ENCODE measurements around the gene PACC1. TPM values are rescaled to one million over a fixed set of nuclear protein-coding genes. Genes with fewer than 3 reads are reported as not detected.

The PACC1 gene
- total RNA-seq, 1 experiment from 2014 or later = 21.1 TPM

GRCh38 chr1:212451416-212452322 lies 37.0 kb upstream of the PACC1 start:
- H3K36me3 ChIP-seq = no peaks in the 10 kb centered on the region
- no peak overlapping the region for H3K4me3 ChIP-seq
- H3K27ac ChIP-seq = peak overlapping the region; percentile 55
- H3K27me3 ChIP-seq = no peaks in the 10 kb centered on the region
- DNase-seq = peak in 1 of 2 experiments; percentile 75
- H3K9me3 ChIP-seq (replicated peaks) = no peaks in the 10 kb centered on the region
- H3K4me1 ChIP-seq = peaks cover 28% of the 10 kb centered on the region

- H3K36me3 ChIP-seq = no peaks in the 10 kb centered on the region
- peaks cover 23% of the 10 kb centered on the region for H3K4me1 ChIP-seq
- peak overlapping the region; percentile 55 for H3K27ac ChIP-seq
- H3K9me3 ChIP-seq (replicated peaks) = no peaks in the 10 kb centered on the region
- no peak overlapping the region for H3K4me3 ChIP-seq
- DNase-seq = peak; percentile 94 to 98
- no peaks in the 10 kb centered on the region for H3K27me3 ChIP-seq
These were observed 35.7 kb upstream of the PACC1 start for GRCh38 chr1:212450331-212450881.

GRCh38 chr1:212447478-212447877 lies 32.8 kb upstream of the PACC1 start:
- peaks cover 23% of the 10 kb centered on the region for H3K4me1 ChIP-seq
- no peak for DNase-seq
- no peaks in the 10 kb centered on the region; the same call in 1 of the 2 replicates for H3K36me3 ChIP-seq
- H3K27ac ChIP-seq = no peak overlapping the region
- H3K9me3 ChIP-seq (replicated peaks) = no peaks in the 10 kb centered on the region
- no peak overlapping the region for H3K4me3 ChIP-seq
- no peaks in the 10 kb centered on the region for H3K27me3 ChIP-seq

- H3K27ac ChIP-seq = no peak overlapping the region
- H3K9me3 ChIP-seq (replicated peaks) = no peaks in the 10 kb centered on the region
- no peaks in the 10 kb centered on the region; the same call in 1 of the 2 replicates for H3K36me3 ChIP-seq
- peaks cover 14% of the 10 kb centered on the region for H3K4me1 ChIP-seq
- H3K4me3 ChIP-seq = no peak overlapping the region
- H3K27me3 ChIP-seq = no peaks in the 10 kb centered on the region
- DNase-seq = no peak
These were observed 31.6 kb upstream of the PACC1 start for GRCh38 chr1:212446333-212446732.

- no peak for DNase-seq
- no peaks in the 10 kb centered on the region; the same call in 1 of the 2 replicates for H3K36me3 ChIP-seq
- H3K9me3 ChIP-seq (replicated peaks) = no peaks in the 10 kb centered on the region
- no peaks in the 10 kb centered on the region for H3K27me3 ChIP-seq
- no peak overlapping the region for H3K4me3 ChIP-seq
- no peaks in the 10 kb centered on the region for H3K4me1 ChIP-seq
- no peak overlapping the region for H3K27ac ChIP-seq
These were observed 27.7 kb upstream of the PACC1 start for GRCh38 chr1:212442408-212442807.

GRCh38 chr1:212440419-212440818 lies 25.7 kb upstream of the PACC1 start:
- DNase-seq = no peak
- H3K4me3 ChIP-seq = no peak overlapping the region
- H3K4me1 ChIP-seq = no peaks in the 10 kb centered on the region
- H3K9me3 ChIP-seq (replicated peaks) = no peaks in the 10 kb centered on the region
- H3K36me3 ChIP-seq = no peaks in the 10 kb centered on the region; the same call in 1 of the 2 replicates
- no peaks in the 10 kb centered on the region for H3K27me3 ChIP-seq
- no peak overlapping the region for H3K27ac ChIP-seq

GRCh38 chr1:212438831-212439237 lies 24.1 kb upstream of the PACC1 start:
- no peaks in the 10 kb centered on the region for H3K4me1 ChIP-seq
- H3K27ac ChIP-seq = no peak overlapping the region
- H3K9me3 ChIP-seq (replicated peaks) = no peaks in the 10 kb centered on the region
- no peak overlapping the region for H3K4me3 ChIP-seq
- no peak for DNase-seq
- no peaks in the 10 kb centered on the region for H3K36me3 ChIP-seq
- H3K27me3 ChIP-seq = no peaks in the 10 kb centered on the region

GRCh38 chr1:212437179-212437798 lies 22.6 kb upstream of the PACC1 start:
- DNase-seq = no peak
- no peaks in the 10 kb centered on the region for H3K4me1 ChIP-seq
- H3K36me3 ChIP-seq = no peaks in the 10 kb centered on the region

GRCh38 chr1:212434992-212435391 lies 20.3 kb upstream of the PACC1 start:
- no peak overlapping the region for H3K27ac ChIP-seq
- H3K27me3 ChIP-seq = no peaks in the 10 kb centered on the region
- H3K9me3 ChIP-seq (replicated peaks) = no peaks in the 10 kb centered on the region
- H3K4me3 ChIP-seq = no peak overlapping the region
- H3K4me1 ChIP-seq = peaks cover 7% of the 10 kb centered on the region; the same call in 1 of the 2 replicates
- no peaks in the 10 kb centered on the region for H3K36me3 ChIP-seq
- DNase-seq = no peak

More at GRCh38 chr1:212437179-212437798, 22.6 kb upstream of the PACC1 start:
- Histone ChIP-seq H3K27ac (no peak overlapping the region), H3K9me3 (replicated peaks) (no peaks in the 10 kb centered on the region), H3K4me3 (no peak overlapping the region), H3K27me3 (no peaks in the 10 kb centered on the region)

- H3K4me3 ChIP-seq = peak overlapping the region; percentile 87
- no peaks in the 10 kb centered on the region for H3K9me3 ChIP-seq (replicated peaks)
- no peaks in the 10 kb centered on the region for H3K27me3 ChIP-seq
- no peaks in the 10 kb centered on the region for H3K36me3 ChIP-seq
- peaks cover 7% of the 10 kb centered on the region; the same call in 1 of the 2 replicates for H3K4me1 ChIP-seq
- no peak overlapping the region for H3K27ac ChIP-seq
- no peak for DNase-seq
These were observed 19.1 kb upstream of the PACC1 start for GRCh38 chr1:212433577-212434462.

- Histone ChIP-seq H3K4me1 (peaks cover 7% of the 10 kb centered on the region; the same call in 1 of the 2 replicates), H3K4me3 (peak within 1 kb of the TSS; percentile 87), H3K9me3 (replicated peaks) (no peaks in the 10 kb centered on the region), H3K36me3 (no peaks in the 10 kb centered on the region), H3K27ac (peak within 1 kb of the TSS; percentile 29; the same call in 1 of the 2 replicates), H3K27me3 (no peaks in the 10 kb centered on the region)
- DNase-seq = peak; percentile 86 to 92
These were observed 18.2 kb upstream of the PACC1 start, which contains the start of gene NENF for GRCh38 chr1:212432661-212433576. Gene NENF (plus strand): TSS chr1:212432920. CDS start chr1:212432944, 24 bp downstream.

- H3K4me1 ChIP-seq = peaks cover 7% of the 10 kb centered on the region; the same call in 1 of the 2 replicates
- H3K36me3 ChIP-seq = no peaks in the 10 kb centered on the region
- H3K4me3 ChIP-seq = peak overlapping the region; percentile 87
- H3K27ac ChIP-seq = peak overlapping the region; percentile 29; the same call in 1 of the 2 replicates
- no peaks in the 10 kb centered on the region for H3K9me3 ChIP-seq (replicated peaks)
- peak in 1 of 2 experiments; percentile 34 for DNase-seq
- no peaks in the 10 kb centered on the region for H3K27me3 ChIP-seq
These were observed 17.6 kb upstream of the PACC1 start for GRCh38 chr1:212432272-212432660.

- Histone ChIP-seq H3K9me3 (replicated peaks) (no peaks in the 10 kb centered on the region), H3K36me3 (no peaks in the 10 kb centered on the region), H3K27me3 (no peaks in the 10 kb centered on the region), H3K4me3 (no peak overlapping the region), H3K4me1 (peaks cover 7% of the 10 kb centered on the region; the same call in 1 of the 2 replicates), H3K27ac (no peak overlapping the region)
- DNase-seq = no peak
These were observed 17.0 kb upstream of the PACC1 start for GRCh38 chr1:212431644-212432043.

Data from SJCRH30 (cell line).